Central memory CD4-positive, alpha-beta T cell (primary cell): Measurements from ENCODE around the gene RBL2.
"Not testable (repeated sequence)": the region's sequence is repeated elsewhere in the genome, so short reads cannot be mapped to it uniquely, and the experiment has no call there.

Experiments
- DNase-seq: peaks from one replicate; pipeline ENCODE4 v3.0.0; 2022
- total RNA-seq, 3 experiments: gene quantifications; one replicate each; lab custom pipeline; 2026; lab: John Stamatoyannopoulos, UW

RBL2 gene, protein sequence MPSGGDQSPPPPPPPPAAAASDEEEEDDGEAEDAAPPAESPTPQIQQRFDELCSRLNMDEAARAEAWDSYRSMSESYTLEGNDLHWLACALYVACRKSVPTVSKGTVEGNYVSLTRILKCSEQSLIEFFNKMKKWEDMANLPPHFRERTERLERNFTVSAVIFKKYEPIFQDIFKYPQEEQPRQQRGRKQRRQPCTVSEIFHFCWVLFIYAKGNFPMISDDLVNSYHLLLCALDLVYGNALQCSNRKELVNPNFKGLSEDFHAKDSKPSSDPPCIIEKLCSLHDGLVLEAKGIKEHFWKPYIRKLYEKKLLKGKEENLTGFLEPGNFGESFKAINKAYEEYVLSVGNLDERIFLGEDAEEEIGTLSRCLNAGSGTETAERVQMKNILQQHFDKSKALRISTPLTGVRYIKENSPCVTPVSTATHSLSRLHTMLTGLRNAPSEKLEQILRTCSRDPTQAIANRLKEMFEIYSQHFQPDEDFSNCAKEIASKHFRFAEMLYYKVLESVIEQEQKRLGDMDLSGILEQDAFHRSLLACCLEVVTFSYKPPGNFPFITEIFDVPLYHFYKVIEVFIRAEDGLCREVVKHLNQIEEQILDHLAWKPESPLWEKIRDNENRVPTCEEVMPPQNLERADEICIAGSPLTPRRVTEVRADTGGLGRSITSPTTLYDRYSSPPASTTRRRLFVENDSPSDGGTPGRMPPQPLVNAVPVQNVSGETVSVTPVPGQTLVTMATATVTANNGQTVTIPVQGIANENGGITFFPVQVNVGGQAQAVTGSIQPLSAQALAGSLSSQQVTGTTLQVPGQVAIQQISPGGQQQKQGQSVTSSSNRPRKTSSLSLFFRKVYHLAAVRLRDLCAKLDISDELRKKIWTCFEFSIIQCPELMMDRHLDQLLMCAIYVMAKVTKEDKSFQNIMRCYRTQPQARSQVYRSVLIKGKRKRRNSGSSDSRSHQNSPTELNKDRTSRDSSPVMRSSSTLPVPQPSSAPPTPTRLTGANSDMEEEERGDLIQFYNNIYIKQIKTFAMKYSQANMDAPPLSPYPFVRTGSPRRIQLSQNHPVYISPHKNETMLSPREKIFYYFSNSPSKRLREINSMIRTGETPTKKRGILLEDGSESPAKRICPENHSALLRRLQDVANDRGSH
- 84.9 to 662 (median 480) reads per million in 3 experiments for total RNA-seq

DNA sequence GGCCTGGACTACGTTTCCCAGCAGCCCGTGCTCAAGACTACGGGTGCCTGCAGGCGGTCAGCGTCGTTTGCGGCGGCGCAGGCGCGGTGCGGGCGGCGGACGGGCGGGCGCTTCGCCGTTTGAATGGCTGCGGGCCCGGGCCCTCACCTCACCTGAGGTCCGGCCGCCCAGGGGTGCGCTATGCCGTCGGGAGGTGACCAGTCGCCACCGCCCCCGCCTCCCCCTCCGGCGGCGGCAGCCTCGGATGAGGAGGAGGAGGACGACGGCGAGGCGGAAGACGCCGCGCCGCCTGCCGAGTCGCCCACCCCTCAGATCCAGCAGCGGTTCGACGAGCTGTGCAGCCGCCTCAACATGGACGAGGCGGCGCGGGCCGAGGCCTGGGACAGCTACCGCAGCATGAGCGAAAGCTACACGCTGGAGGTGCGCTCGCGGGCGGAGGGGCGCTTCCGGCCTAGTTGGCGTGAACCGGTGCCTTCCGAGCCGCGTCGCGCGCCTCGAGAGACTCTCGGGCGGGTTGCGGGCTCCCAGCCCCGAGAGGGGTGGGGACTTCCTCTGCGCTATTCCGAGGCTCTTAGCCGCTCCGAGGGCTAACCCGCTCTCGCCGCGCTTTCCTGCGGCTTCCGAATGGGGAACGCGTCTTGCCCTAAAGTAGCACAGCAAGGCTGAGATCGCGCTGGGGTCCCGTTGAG is at the start of gene RBL2:
Gene RBL2 (plus strand): TSS at position 95 of the 689 bp plus-strand sequence. CDS start 86 bp downstream, at position 181.
- DNase-seq, result peak; percentile 80

DNA sequence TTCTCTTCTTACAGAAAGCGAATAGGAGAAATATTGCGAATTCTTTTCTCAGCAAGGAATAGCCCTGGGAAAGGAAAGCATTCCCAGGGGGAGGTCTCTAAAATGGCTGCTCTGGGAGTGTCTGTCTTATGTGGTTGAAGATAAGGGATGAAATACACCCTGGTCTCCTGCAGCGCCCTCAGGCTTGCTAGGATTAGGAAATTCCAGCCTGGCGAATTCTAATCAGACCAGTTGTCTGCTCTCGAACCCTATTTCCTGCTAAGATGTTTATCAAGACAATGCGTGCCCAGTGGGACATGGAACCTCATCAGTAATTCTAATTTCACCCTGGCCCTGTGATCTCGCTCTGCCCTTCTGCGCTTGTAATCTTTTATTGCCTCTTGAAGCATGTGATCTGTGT is 49.7 kb upstream of the RBL2 start:
- DNase-seq, result not testable (repeated sequence)

DNA sequence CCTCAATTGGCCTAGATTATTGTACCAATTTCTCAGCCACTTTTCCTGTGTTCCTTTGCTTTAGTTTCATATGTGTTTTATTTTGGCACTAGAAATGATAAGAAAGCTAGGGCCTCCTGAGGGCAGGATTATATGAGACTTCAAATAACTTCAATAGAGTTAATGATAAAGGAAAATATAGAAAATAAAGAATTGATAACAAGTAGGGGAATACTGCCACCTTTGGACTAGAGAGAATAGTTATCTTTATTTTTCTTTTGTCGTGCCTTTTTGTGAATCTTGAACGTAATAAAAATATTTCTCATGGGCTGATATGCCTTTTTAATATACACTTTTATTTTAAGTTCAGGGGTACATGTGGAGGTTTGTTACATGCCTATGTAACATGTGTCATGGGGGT is 29.3 kb upstream of the RBL2 start:
- DNase-seq, result no peak

DNA sequence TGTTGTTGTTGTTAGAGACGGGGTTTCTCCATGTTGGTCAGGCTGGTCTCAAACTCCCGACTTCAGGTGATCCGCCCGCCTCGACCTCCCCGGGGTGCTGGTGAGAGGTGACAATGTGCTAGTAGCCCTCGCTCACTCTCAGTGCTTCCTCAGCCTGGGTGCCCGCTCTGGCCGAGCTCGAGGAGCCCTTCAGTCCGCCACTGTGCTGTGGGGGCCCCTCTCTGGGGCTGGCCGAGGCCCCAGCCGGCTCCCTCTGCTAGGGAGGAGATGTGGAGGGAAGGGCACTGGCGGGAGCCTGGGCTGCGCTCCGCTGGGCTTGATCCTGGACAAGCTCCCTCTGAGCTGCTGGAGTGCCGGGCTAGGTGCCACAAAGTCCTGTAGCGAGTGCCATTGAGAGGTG is 21.7 kb upstream of the RBL2 start:
- no peak for DNase-seq

DNA sequence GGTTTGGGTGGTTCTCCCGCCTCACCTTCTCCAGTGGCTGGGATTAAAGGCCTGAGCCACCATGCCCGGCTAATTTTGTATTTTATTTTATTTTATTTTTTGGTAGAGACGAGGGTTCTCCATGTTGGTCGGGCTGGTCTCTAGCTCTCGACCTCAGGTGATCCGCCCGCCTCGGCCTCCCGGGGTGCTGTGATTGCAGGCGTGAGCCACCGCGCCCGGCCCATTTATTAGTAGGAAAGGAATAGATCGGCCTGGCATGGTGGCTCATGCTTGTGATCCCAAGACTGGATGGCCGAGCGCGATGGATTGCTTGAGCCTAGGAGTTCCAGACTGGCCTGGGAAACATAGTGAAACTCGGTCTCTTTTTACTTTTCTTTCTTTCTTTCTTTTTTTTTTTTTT is 20.4 kb upstream of the RBL2 start:
- DNase-seq, result no peak

DNA sequence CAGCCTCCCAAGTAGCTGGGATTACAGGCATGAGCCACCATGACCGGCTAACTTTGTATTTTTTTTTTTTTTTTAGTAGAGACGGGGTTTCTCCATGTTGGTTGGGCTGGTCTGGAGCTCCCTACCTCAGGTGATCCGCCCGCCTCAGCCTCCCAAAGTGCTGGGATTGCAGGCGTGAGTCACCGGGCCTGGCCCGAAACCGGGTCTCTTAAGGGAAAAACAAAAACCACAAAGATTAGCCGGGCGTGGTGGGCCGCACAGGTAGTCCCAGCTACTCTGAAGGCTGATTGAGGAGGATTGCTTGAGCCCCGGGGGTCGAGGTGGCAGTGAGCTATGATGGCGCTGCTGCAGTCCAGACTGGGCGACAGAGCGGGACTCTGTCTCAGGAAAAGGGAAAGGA is 19.9 kb upstream of the RBL2 start:
- DNase-seq, result no peak

DNA sequence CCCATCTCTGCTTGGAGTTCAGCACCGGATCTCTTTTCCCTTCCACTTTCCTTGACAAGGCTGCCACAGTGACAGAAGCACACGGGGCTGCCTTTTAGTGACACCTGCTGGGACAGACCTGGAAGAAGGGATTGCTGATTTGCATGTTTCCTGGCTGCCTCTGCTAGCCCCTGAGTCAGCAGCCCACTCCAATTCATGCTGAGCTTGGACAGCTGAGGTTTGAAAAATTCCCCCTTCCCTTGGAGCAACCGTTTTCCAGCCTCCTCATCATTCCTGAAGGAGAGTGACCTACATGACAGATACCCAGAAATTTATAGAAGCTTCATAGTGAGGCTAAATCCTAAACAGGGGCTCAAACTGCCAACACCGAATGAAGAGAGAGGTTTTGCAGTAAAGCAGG is 18.8 kb upstream of the RBL2 start:
- DNase-seq, result no peak

DNA sequence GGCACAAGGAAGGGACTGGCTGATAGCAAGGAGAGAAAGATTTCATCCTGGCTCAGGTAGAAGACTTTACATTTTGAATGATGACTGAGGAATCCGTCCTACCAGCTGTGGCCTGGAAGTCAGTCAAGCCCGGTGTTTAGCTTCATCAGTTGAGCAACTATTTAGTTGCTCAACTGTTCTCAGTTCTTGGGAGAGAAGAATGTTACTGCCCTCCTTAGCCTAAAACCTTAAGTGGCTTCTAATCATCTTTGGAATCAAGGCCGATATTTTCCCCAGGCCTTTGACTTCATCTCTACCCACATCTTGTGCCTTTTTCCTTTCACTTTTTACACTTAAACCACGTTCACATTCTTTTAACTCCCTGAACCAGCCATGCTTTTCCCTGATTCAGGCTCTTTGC is 17.3 kb upstream of the RBL2 start:
- DNase-seq, result no peak

DNA sequence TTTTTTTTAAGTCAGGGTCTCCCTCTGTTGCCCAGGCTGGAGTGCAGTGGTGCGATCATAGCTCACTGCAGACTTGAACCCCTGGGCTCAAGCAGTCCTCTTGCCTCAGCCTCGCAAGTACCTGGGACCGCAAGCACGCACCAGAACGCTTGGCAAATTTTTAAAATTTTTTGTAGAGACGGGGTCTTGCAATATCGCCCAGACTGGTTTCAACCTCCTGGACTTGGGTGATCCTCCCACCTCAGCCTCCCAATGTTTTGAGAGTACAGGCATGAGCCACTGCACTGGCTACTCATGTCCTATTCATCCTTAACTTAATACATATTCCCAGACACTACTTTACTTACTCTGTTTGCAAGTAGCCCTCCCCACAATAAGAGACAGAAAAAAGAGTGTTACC is 16.3 kb upstream of the RBL2 start:
- DNase-seq, result no peak

DNA sequence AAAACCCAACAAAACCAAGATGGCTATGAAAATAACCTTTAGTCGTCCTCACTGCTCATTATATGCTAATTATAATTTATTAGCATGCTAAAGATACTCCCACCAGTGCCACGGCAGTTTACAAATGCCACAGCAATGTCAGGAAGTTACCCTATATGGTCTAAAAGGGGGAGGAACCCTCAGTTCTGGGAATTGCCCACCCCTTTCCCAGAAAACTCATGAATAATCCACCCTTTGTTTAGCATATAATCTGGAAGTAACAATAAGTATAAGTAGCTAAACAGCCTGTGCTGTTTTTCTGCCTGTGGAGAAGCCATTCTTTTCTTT is 14.9 kb upstream of the RBL2 start:
- DNase-seq, result not testable (repeated sequence)

DNA sequence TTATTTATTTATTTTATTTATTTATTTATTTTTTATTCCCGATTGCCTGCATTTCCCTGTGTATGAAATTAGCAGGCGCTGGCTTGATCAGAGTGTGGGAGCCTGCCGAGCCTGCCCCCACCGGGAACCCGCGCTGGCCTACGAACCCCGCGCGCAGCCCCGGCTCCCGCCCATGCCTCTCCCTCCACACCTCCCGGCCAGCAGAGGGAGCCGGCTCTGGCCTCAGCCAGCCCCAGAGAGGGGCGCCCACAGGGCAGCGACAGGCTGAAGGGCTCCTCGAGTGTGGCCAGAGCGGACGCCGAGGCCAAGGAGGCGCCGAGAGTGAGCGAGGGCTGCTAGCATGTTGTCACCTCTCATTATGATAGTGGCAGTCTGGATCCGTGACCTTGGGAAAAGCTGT is 13.0 kb upstream of the RBL2 start:
- DNase-seq, result no peak

DNA sequence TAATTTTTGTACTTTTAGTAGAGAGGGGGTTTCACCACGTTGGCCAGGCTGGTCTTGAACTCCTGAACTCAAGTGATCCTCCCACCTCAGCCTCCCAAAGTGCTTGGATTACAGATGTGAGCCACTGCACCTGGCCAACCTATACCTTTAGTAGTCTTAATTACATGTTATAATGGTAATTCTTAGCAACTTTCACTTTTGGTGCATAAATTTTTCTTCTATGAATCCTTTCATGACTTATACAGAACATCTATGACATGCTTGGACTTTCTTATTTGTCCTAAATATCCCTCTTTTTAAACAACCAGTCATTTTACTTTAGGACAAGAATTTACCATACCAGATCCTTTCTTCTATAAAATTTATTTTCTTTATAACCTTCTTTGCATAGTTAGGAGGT is 10.3 kb upstream of the RBL2 start:
- DNase-seq, result not testable (repeated sequence)

DNA sequence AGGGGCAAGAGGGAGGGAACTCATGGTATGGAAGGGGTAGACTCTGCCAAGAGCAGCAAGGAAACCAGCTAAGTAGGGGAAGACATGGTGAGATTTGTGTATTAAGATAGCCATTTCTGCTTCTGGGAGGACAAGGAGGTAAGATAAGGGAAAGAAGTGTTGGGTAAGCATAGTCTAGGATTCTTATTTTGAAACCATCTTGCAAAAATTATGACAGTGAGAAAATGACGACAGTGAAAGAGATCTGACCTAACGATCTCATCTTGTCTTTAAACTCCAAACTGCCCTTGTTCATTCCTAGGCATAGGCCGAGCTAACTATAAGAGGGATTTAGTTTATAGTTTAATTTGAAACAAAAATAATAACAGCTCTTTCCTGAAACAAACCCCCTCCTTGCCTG is 5.6 kb upstream of the RBL2 start:
- DNase-seq, result no peak

DNA sequence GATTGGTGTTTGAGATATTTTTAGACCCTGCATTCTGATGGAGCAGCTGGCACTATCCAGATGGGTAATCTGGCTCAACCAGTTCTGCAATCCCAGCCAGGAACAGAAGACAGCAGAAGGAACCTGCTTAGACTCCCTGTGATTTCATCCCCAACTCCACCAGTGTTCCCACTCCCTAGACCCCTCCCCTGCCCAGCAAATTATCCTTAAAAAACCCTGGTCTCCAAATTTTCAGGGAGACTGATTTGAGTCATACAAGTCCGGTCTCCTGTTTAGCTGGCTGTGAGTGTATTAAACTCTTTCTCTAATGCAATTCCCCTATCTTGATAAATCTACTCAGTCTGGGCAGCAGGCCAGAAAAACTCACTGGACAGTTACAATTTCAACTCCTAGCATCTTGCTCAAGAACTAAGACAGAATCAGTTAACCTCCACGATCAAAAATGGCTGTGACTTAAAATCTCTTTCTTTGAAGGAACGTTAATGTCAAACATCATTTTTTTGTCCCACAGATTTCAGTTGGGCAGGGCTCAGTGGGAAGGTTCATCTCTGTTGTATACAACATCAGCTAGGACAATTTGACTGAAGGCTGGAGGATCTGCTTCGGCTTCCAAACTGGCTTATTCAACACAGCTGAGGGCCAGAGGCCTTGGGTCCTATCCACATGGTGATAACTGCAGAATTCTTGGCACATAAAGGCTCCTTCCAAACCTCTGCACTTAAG is 4.9 kb upstream of the RBL2 start:
- DNase-seq, result no peak

DNA sequence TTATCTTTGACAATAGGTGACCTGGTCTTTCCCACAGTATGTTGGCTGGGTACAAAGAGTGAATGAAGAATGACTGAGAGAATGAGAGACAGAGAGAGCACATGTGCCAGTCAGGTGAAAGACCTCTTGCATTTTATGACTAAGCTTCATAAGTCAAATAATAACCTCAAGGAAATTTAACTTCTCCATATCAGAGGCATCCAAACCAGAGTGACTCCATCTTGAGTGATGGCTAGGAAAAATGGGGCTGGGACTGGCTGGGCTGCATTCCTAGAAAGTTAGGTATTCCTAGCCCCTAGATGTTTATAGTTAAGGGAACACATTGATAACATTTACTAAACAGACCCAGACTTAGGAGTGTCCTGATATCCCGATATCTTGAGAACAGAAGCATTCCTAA is 3.9 kb upstream of the RBL2 start:
- DNase-seq, result no peak

DNA sequence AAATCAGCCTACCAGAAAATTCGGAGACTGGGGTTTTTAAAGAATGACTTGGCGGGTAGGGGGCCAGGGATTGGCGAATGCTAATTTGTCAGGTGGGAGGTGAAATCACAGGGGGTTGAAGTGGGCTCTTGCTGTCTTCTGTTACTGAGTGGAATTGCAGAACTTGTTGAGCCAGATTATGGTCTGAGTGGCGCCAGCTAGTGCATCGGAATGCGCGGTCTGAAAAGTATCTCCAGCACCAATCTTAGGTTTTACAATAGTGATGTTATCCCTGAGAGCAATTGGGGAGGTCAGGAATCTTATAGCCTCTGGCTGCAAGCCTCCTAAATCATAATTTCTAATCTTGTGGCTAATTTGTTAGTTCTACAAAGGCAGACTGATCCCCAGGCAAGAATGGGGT is 762 bp upstream of the RBL2 start:
- no peak for DNase-seq

DNA sequence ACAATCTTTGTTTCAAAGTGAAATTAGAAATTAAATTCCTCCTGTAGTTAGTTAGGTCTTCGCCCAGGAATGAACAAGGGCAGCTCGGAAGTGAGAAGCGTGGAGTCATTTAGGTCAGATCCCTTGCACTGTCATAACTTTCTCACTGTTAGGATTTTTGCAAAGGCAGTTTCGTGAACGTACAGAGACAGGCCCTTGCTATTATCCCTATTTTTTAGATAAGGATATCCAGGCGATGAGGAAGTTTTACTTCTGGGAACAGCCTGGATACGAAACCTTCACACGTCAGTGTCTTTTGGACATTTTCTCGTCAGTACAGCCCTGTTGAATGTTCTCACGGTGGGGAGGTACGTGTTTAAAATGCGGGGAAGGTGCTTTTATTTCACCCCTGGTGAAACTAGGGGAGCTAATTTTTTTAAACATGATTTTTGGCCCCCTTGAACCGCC is 318 bp upstream of the RBL2 start:
- no peak for DNase-seq

DNA sequence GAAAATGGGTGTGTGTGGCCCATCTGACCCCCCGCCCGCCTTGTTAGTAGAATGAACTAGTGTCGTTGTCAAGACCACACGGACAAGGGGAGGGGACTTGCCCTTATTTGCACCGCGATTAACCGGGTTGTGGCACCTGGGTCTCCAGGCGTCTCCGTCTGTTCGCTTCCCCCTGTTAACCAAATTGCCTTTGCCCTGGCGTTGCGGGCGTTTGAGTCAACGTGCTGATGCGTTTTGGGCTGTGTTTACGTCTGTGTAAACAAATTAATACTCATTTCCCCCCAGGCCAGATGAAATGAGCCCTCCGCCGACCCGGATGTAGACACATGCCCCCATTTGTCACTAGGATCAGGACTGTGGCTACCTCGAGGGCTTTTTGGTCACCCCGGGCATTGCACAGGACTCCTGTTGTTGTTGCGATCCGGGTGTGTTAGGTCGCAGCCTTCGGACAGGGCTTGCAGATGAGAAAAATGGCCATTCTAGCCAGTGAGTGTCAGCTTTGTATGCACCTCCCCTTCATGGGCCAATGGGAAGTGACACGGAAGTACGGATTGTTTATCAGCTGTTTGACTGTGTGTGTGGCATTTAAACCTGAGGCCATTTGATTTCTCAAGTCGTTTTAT is 906 bp downstream of the RBL2 start:
- DNase-seq, result peak; percentile 78

DNA sequence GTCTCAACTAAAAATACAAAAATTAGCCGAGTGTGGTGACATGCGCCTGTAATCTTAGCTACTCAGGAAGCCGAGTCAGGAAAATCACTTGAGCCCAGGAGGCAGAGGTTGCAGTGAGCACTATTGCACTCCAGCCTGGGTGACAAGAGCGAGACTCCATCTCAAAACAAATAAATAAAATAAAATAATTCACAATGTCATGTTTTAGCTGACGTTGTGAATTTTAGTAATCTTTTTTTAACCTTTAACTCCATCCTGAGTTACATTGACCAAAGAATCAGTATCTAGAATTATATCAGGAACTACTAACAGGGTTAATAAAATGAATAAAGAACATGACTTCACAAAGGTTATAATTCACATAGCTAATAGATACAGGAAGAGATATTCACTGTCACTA is 5.9 kb downstream of the RBL2 start:
- DNase-seq, result no peak

DNA sequence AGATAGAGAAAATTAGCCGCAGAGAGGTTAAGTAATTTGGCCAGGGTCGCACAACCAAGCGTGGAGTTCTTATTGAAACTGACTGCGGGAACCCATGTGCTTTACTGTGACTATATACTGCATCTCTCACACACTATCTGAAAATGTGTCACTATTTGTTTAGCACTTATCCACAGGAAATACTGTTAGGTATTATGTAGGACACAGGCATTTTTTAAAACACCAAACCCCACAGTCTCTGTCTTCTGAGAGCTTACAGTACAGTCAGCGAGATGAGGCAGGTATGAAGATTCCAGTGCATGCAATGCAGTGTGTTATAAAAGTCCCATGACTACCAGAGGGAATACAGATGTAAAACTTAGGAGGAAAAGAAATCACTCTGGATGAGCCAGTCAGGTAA is 11.3 kb downstream of the RBL2 start:
- DNase-seq, result no peak

DNA sequence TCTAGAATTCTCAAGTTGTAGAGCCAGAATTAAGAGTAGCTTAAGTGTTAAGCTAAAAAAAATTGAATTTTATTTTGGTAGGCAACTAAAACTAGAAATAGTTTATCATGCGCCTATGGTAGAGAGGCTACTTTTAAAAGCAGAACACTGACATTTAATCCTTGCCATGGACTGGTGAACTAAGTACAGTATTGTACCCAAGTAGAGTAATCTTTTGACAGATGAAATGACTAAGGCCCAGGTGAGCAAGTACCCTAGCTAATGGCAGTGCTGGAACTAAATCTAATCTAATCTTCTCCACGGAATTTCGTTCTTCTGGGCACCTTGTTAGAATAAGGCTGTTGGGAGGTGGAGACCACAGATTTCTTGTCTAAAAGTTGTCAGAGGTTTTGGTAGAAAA is 11.8 kb downstream of the RBL2 start:
- DNase-seq, result no peak
